Gastroesophageal sphincter (tissue), 3 donors: Measurements from ENCODE around the gene KLK13.

Experiments
- CTCF ChIP-seq, 4 experiments: fragments of 200-600 bp in 2 of 4; fragments of 450-650 bp in 2 of 4; sonication (generic) in 1 of 4; IDR thresholded peaks; one replicate each; pipeline ENCODE4 v1.5.1; 2017 to 2019; ENCODE audit warnings: antibody characterized with exemption in 4 of 4, mild to moderate bottlenecking in 2 of 4, moderate library complexity in 2 of 4
- EP300 ChIP-seq: sonication (generic); formaldehyde crosslinking; IDR thresholded peaks from one replicate; pipeline ENCODE4 v1.6.1; 2017; ENCODE audit warnings: antibody characterized with exemption, mild to moderate bottlenecking
- POLR2A ChIP-seq, 2 donors: fragments of 450-650 bp; IDR thresholded peaks; one replicate each; pipeline ENCODE4 v1.6.1; 2017; ENCODE audit warnings: antibody characterized with exemption in 2 of 2, mild to moderate bottlenecking in 2 of 2, moderate library complexity in 1 of 2
- POLR2AphosphoS5 ChIP-seq: sonication (generic); formaldehyde crosslinking; IDR thresholded peaks from one replicate; pipeline ENCODE4 v1.6.1; 2017; ENCODE audit warnings: antibody characterized with exemption

DNA sequence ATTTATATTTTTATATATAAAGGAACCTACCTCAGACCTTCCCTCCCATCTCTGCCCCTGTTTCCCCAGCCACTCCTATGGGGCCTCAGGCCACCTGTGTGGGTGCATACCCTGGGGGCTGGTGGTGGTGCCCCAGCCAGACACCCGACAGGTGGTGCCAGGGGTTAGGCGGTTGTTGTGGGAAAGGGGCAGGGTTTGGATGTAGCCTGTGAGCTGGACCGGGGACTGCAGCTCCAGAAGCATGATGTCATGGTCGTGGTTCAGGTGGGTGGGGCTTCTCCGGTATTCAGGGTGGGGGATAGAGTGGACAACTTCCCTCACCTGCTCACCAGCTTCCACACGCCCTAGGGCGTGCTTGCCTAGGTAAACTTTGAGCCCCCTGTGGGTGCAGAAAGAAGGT is 5.2 kb downstream of the KLK13 start:
- TF ChIP-seq CTCF (IDR thresholded peaks at IDR 0.05) (no peak), EP300 (no peak), POLR2A (IDR thresholded peaks at IDR 0.05) (no peak), POLR2AphosphoS5 (no peak)
